ENCODE measurements around the gene DICER1.

DNA sequence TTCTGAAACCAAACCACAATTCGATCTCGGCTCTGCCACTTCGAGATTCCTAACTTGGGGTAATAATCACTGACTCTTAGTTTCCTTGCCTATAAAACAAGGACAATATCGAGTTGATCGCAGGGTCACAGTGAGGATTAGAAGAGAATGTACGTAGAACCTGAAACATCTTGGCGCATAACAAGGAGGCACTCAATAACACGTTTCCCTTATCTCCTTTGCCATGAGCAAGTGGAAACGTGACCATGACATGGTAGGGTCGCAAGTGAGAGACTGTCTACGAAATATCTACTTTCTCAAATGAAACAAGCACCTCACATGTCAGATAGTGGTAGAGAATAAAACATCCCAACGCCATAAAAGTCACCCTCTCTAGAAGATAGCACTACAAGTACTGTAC is 2.3 kb downstream of the DICER1 start:
- TF ChIP-seq, protein P1, sequence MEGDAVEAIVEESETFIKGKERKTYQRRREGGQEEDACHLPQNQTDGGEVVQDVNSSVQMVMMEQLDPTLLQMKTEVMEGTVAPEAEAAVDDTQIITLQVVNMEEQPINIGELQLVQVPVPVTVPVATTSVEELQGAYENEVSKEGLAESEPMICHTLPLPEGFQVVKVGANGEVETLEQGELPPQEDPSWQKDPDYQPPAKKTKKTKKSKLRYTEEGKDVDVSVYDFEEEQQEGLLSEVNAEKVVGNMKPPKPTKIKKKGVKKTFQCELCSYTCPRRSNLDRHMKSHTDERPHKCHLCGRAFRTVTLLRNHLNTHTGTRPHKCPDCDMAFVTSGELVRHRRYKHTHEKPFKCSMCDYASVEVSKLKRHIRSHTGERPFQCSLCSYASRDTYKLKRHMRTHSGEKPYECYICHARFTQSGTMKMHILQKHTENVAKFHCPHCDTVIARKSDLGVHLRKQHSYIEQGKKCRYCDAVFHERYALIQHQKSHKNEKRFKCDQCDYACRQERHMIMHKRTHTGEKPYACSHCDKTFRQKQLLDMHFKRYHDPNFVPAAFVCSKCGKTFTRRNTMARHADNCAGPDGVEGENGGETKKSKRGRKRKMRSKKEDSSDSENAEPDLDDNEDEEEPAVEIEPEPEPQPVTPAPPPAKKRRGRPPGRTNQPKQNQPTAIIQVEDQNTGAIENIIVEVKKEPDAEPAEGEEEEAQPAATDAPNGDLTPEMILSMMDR (conservative IDR thresholded peaks at IDR 0.05; ENCODE audit: low read length) = no peak
- no peak for TF ChIP-seq EZH2phosphoT487 (IDR thresholded peaks at IDR 0.05; ENCODE audit: borderline replicate concordance)

All from Loucy (cell line).